Inflammatory macrophage treated with lipopolysaccharide for 1 hour (primary cell): ENCODE results near the gene NCBP2.

Source experiments
- DNase-seq, 2 donors: peaks; one replicate each; pipeline ENCODE4 v3.0.0-alpha.2; 2020 to 2022

The NCBP2 gene

GRCh38 chr3:196942226-196942914 is at the start of gene NCBP2:
Gene NCBP2 (minus strand): TSS chr3:196942528. CDS start chr3:196942503, 25 bp downstream.
- peak; percentile 99 to 100 for DNase-seq

GRCh38 chr3:196991581-196992460 is 49.5 kb upstream of the NCBP2 start:
- DNase-seq = no peak

- DNase-seq = no peak
These were observed 48.3 kb upstream of the NCBP2 start for GRCh38 chr3:196990601-196991007.

- DNase-seq = no peak
These were observed 47.5 kb upstream of the NCBP2 start for GRCh38 chr3:196989721-196990262.

GRCh38 chr3:196988241-196989029 is 46.1 kb upstream of the NCBP2 start:
- DNase-seq = no peak

- DNase-seq = no peak
These were observed 44.7 kb upstream of the NCBP2 start for GRCh38 chr3:196987022-196987421.

GRCh38 chr3:196985954-196986885 is 43.9 kb upstream of the NCBP2 start:
- DNase-seq = no peak

GRCh38 chr3:196985298-196985697 is 43.0 kb upstream of the NCBP2 start:
- no peak for DNase-seq

- no peak for DNase-seq
These were observed 40.9 kb upstream of the NCBP2 start for GRCh38 chr3:196983186-196983585.

GRCh38 chr3:196981657-196982056 is 39.3 kb upstream of the NCBP2 start:
- no peak for DNase-seq

- DNase-seq = no peak
These were observed 37.2 kb upstream of the NCBP2 start for GRCh38 chr3:196979545-196979944.

GRCh38 chr3:196976941-196977340 is 34.6 kb upstream of the NCBP2 start:
- no peak for DNase-seq

- no peak for DNase-seq
These were observed 33.0 kb upstream of the NCBP2 start for GRCh38 chr3:196975349-196975748.

- DNase-seq = no peak
These were observed 32.3 kb upstream of the NCBP2 start for GRCh38 chr3:196974661-196975060.

- DNase-seq = no peak
These were observed 28.9 kb upstream of the NCBP2 start for GRCh38 chr3:196971094-196971698.

GRCh38 chr3:196970547-196971093 is 28.3 kb upstream of the NCBP2 start:
- no peak for DNase-seq

- DNase-seq = peak; percentile 37 to 81
These were observed 27.6 kb upstream of the NCBP2 start for GRCh38 chr3:196969660-196970546.

- DNase-seq = peak; percentile 60 to 72
These were observed 26.9 kb upstream of the NCBP2 start for GRCh38 chr3:196969134-196969659.
